ENCODE results near the gene IL18BP.

The IL18BP gene

GRCh38 chr11:72039856-72040401 is 41.2 kb downstream of the IL18BP start:
- peak overlapping the region; percentile 88 for H3K4me2 ChIP-seq (ENCODE audit: low read length)
- no peak overlapping the region for H3K9ac ChIP-seq
- H3K9me3 ChIP-seq (ENCODE audit: control insufficient read depth, low read length): no peaks in the 10 kb centered on the region
- no peaks in the 10 kb centered on the region for H3K36me3 ChIP-seq (ENCODE audit: control insufficient read depth, insufficient read depth, low read length)
- peaks cover 34% of the 10 kb centered on the region for H3K4me1 ChIP-seq
- peak overlapping the region; percentile 99 for H3K27ac ChIP-seq
- H2AFZ ChIP-seq: no peak overlapping the region
- no peak for TF ChIP-seq CTCF (IDR thresholded peaks at IDR 0.05)
- no peaks in the 10 kb centered on the region for H3K27me3 ChIP-seq (ENCODE audit: control insufficient read depth, insufficient read depth, low read length)
- H3K79me2 ChIP-seq: peaks cover 52% of the 10 kb centered on the region
- peak overlapping the region; percentile 80 for H3K4me3 ChIP-seq (ENCODE audit: low read depth, low read length)

GRCh38 chr11:72040491-72041363 is 42.0 kb downstream of the IL18BP start:
- Histone ChIP-seq H3K4me3 (ENCODE audit: low read depth, low read length) (peak overlapping the region; percentile 80), H2AFZ (peak overlapping the region; percentile 91), H3K4me1 (peaks cover 34% of the 10 kb centered on the region), H3K36me3 (ENCODE audit: control insufficient read depth, insufficient read depth, low read length) (no peaks in the 10 kb centered on the region), H3K27ac (peak overlapping the region; percentile 99), H3K4me2 (ENCODE audit: low read length) (peak overlapping the region; percentile 88), H3K79me2 (peaks cover 49% of the 10 kb centered on the region), H3K9ac (peak overlapping the region; percentile 67), H3K27me3 (ENCODE audit: control insufficient read depth, insufficient read depth, low read length) (no peaks in the 10 kb centered on the region), H3K9me3 (ENCODE audit: control insufficient read depth, low read length) (no peaks in the 10 kb centered on the region)
- no peak for TF ChIP-seq CTCF (IDR thresholded peaks at IDR 0.05)

DNA sequence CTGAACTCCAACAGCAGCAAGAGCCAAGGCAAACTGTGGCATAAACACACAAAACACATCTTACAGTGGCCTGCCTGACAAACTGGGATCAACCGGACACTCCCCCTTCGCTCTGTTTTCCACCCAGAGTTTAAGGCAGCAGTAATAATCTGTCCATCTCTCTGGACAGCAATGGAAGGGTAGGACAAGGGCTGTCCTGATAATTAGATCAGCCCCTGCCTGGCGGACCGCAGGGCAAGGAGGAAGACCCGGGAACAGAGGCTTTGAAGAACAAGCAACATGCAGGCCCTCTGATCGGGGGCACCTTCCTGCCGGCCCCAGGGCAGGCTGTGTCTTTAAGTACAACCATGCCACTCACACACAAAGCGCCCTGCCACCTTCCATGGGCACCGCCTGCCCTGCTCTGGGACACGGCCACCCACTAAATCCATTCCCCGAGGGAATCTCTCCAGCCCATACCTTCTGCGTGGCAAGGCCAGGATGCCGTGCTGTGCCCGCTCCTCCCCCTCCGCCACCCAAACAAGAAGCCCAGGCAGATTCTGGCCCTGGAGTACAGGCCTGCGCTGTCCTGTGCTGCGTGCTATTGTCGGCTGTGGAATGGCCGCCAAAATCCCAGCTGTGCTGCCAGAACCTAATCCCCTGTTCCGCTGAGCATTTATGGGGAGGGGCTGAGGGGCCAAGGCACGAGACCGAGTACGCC is 42.8 kb downstream of the IL18BP start:
- H3K4me1 ChIP-seq: peaks cover 34% of the 10 kb centered on the region
- H2AFZ ChIP-seq: peak overlapping the region; percentile 91
- peak overlapping the region; percentile 63 for H3K9ac ChIP-seq

DNA sequence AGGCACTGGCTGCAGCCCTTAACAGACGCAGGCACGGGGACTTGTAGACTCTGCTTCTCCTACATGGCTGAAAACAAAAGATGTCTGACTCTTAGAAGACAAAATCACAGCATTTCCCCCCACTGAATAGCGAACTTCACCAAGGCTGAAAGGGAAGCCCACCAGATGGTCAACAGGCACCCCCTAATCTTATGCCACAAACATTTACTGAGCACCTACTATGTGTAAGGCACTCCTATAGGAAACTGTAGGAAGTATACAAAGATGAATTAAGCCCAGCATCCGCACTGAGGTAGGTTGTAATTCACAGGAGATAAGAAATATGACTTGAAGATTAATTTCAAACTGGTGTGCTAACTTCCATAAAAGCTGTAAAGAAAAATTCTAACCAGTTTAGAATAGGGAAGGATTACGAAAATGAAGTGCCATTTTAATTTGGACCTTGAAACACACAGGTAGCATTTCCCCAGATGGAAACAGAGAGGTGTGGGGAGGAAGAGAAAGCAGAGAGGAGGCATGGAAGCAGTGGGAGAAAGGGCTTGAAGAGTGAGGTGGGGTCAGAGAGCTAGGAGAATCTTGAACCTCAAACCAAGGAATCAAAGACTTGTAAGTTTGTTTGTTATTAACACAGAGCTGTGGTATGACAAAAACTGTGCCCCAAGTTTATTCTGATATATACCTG is 43.5 kb downstream of the IL18BP start:
- no peaks in the 10 kb centered on the region for H3K9me3 ChIP-seq (ENCODE audit: control insufficient read depth, low read length)
- no peaks in the 10 kb centered on the region for H3K27me3 ChIP-seq (ENCODE audit: control insufficient read depth, insufficient read depth, low read length)
- H3K27ac ChIP-seq: peak overlapping the region; percentile 99
- peak overlapping the region; percentile 63 for H3K9ac ChIP-seq
- H3K4me2 ChIP-seq (ENCODE audit: low read length): peak overlapping the region; percentile 88
- peak overlapping the region; percentile 91 for H2AFZ ChIP-seq
- peaks cover 36% of the 10 kb centered on the region for H3K79me2 ChIP-seq
- peaks cover 32% of the 10 kb centered on the region for H3K4me1 ChIP-seq
- H3K36me3 ChIP-seq (ENCODE audit: control insufficient read depth, insufficient read depth, low read length): no peaks in the 10 kb centered on the region
- peak overlapping the region; percentile 80 for H3K4me3 ChIP-seq (ENCODE audit: low read depth, low read length)
- TF ChIP-seq CTCF (IDR thresholded peaks at IDR 0.05): no peak

More for the DNA sequence above, 42.8 kb downstream of the IL18BP start:
- Histone ChIP-seq H3K79me2 (peaks cover 42% of the 10 kb centered on the region), H3K27me3 (ENCODE audit: control insufficient read depth, insufficient read depth, low read length) (no peaks in the 10 kb centered on the region), H3K4me2 (ENCODE audit: low read length) (peak overlapping the region; percentile 88), H3K27ac (peak overlapping the region; percentile 99), H3K4me3 (ENCODE audit: low read depth, low read length) (peak overlapping the region; percentile 80), H3K36me3 (ENCODE audit: control insufficient read depth, insufficient read depth, low read length) (no peaks in the 10 kb centered on the region), H3K9me3 (ENCODE audit: control insufficient read depth, low read length) (no peaks in the 10 kb centered on the region)
- TF ChIP-seq CTCF (IDR thresholded peaks at IDR 0.05): no peak
